ENCODE results near the gene C17orf100. TPM values are rescaled to one million over a fixed set of nuclear protein-coding genes. Genes with fewer than 3 reads are reported as not detected.

C17orf100 gene
- total and polyA plus RNA-seq, 9 donors = 0.98 to 4.1 (median 3.6) TPM

GRCh38 chr17:6627019-6627418, 24.5 kb upstream of the C17orf100 start:
- no peaks in the 10 kb centered on the region for H3K27me3 ChIP-seq (ENCODE audit: control insufficient read depth, insufficient read depth, low read length)
- H3K4me1 ChIP-seq (ENCODE audit: control insufficient read depth, insufficient read depth, low read length) = no peaks in the 10 kb centered on the region
- H3K36me3 ChIP-seq (ENCODE audit: control insufficient read depth, insufficient read depth, low read length) = peaks cover 26% of the 10 kb centered on the region
- H3K9me3 ChIP-seq (replicated peaks; ENCODE audit: control insufficient read depth, low read depth, low read length) = no peaks in the 10 kb centered on the region
- no peak overlapping the region for H3K4me3 ChIP-seq (ENCODE audit: low read length)
- no peak for DNase-seq
- WGBS (ENCODE audit: insufficient coverage) = no CpG with 5 or more reads among the region's 1 CpG
- no peak overlapping the region for H3K27ac ChIP-seq (ENCODE audit: low read length)

GRCh38 chr17:6630390-6630789, 21.2 kb upstream of the C17orf100 start:
- DNase-seq = no peak
- H3K9me3 ChIP-seq (replicated peaks; ENCODE audit: control insufficient read depth, low read depth, low read length) = no peaks in the 10 kb centered on the region
- no peak overlapping the region for H3K4me3 ChIP-seq (ENCODE audit: low read length)
- no peak overlapping the region for H3K27ac ChIP-seq (ENCODE audit: low read length)
- no peaks in the 10 kb centered on the region for H3K27me3 ChIP-seq (ENCODE audit: control insufficient read depth, insufficient read depth, low read length)
- H3K36me3 ChIP-seq (ENCODE audit: control insufficient read depth, insufficient read depth, low read length) = peaks cover 34% of the 10 kb centered on the region
- no CpG with 5 or more reads among the region's 1 CpG for WGBS (ENCODE audit: insufficient coverage)
- H3K4me1 ChIP-seq (ENCODE audit: control insufficient read depth, insufficient read depth, low read length) = no peaks in the 10 kb centered on the region

- no peaks in the 10 kb centered on the region for H3K9me3 ChIP-seq (replicated peaks; ENCODE audit: control insufficient read depth, low read depth, low read length)
- no peaks in the 10 kb centered on the region for H3K4me1 ChIP-seq (ENCODE audit: control insufficient read depth, insufficient read depth, low read length)
- H3K27me3 ChIP-seq (ENCODE audit: control insufficient read depth, insufficient read depth, low read length) = no peaks in the 10 kb centered on the region
- no peak overlapping the region for H3K4me3 ChIP-seq (ENCODE audit: low read length)
- no peak for DNase-seq
- H3K36me3 ChIP-seq (ENCODE audit: control insufficient read depth, insufficient read depth, low read length) = peaks cover 32% of the 10 kb centered on the region
- H3K27ac ChIP-seq (ENCODE audit: low read length) = no peak overlapping the region
Measured at GRCh38 chr17:6632530-6632929, 19.0 kb upstream of the C17orf100 start.

DNA sequence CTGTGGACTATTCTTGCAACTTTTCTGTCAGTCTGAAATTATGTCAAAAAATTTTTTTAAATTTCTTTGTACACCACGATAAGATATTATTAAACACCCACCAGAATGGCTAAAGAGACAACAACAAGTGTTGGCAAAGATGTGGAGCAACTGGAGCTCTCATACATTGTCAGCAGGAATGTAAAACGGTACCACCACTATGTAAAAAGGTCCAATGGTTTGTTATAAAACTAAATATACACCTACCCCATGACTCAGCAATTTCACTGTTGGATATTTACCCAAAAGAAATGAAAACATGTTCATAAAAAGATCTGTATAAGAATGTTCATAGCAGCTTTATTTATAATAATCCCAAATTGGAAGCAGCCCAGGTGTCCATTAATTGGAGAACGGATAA, 18.3 kb upstream of the C17orf100 start:
- 100% methylated on average over 1 of the region's 3 CpGs for WGBS (ENCODE audit: insufficient coverage)
- Histone ChIP-seq H3K9me3 (replicated peaks; ENCODE audit: control insufficient read depth, low read depth, low read length) (no peaks in the 10 kb centered on the region), H3K4me1 (ENCODE audit: control insufficient read depth, insufficient read depth, low read length) (no peaks in the 10 kb centered on the region), H3K27ac (ENCODE audit: low read length) (no peak overlapping the region), H3K27me3 (ENCODE audit: control insufficient read depth, insufficient read depth, low read length) (no peaks in the 10 kb centered on the region), H3K36me3 (ENCODE audit: control insufficient read depth, insufficient read depth, low read length) (peaks cover 25% of the 10 kb centered on the region), H3K4me3 (ENCODE audit: low read length) (no peak overlapping the region)
- no peak for DNase-seq

GRCh38 chr17:6636105-6636504, 15.5 kb upstream of the C17orf100 start:
- 65% methylated on average over 2 of the region's 2 CpGs for WGBS (ENCODE audit: insufficient coverage)

GRCh38 chr17:6636616-6637457, 14.7 kb upstream of the C17orf100 start:
- WGBS (ENCODE audit: insufficient coverage) = 85% methylated on average over 17 of the region's 17 CpGs
- Histone ChIP-seq H3K4me3 (ENCODE audit: low read length) (no peak overlapping the region), H3K27ac (ENCODE audit: low read length) (no peak overlapping the region), H3K4me1 (ENCODE audit: control insufficient read depth, insufficient read depth, low read length) (peaks cover 19% of the 10 kb centered on the region), H3K9me3 (replicated peaks; ENCODE audit: control insufficient read depth, low read depth, low read length) (no peaks in the 10 kb centered on the region), H3K27me3 (ENCODE audit: control insufficient read depth, insufficient read depth, low read length) (no peaks in the 10 kb centered on the region), H3K36me3 (ENCODE audit: control insufficient read depth, insufficient read depth, low read length) (peaks cover 18% of the 10 kb centered on the region)
- no peak for DNase-seq

More at GRCh38 chr17:6636105-6636504, 15.5 kb upstream of the C17orf100 start:
- H3K36me3 ChIP-seq (ENCODE audit: control insufficient read depth, insufficient read depth, low read length) = peaks cover 23% of the 10 kb centered on the region
- H3K4me3 ChIP-seq (ENCODE audit: low read length) = no peak overlapping the region
- no peak overlapping the region for H3K27ac ChIP-seq (ENCODE audit: low read length)
- H3K27me3 ChIP-seq (ENCODE audit: control insufficient read depth, insufficient read depth, low read length) = no peaks in the 10 kb centered on the region
- peaks cover 13% of the 10 kb centered on the region for H3K4me1 ChIP-seq (ENCODE audit: control insufficient read depth, insufficient read depth, low read length)
- DNase-seq = no peak
- H3K9me3 ChIP-seq (replicated peaks; ENCODE audit: control insufficient read depth, low read depth, low read length) = no peaks in the 10 kb centered on the region

DNA sequence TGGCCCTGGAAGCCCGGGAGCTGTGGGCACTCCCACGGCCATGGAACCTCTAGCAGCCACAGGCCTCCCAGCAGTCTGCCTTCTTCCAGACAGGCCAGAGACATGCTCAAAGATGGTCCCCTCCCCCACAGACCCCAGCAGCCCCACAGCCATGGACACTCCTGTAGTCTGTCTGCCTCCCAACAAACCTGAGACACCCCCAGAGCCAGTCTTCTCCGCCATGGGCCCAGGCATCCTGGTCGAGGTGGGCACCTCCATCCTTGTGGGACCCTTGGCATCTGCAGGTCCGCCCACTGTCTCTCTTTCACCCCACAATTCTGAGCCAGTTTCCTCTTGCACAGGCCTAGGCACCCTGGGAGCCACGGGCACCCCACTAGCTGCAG, 14.1 kb upstream of the C17orf100 start:
- H3K4me1 ChIP-seq (ENCODE audit: control insufficient read depth, insufficient read depth, low read length) = peaks cover 19% of the 10 kb centered on the region
- no peak for DNase-seq
- peaks cover 14% of the 10 kb centered on the region for H3K36me3 ChIP-seq (ENCODE audit: control insufficient read depth, insufficient read depth, low read length)
- WGBS (ENCODE audit: insufficient coverage) = 91% methylated on average over 6 of the region's 6 CpGs
- no peak overlapping the region for H3K4me3 ChIP-seq (ENCODE audit: low read length)
- H3K9me3 ChIP-seq (replicated peaks; ENCODE audit: control insufficient read depth, low read depth, low read length) = no peaks in the 10 kb centered on the region
- H3K27ac ChIP-seq (ENCODE audit: low read length) = no peak overlapping the region
- no peaks in the 10 kb centered on the region for H3K27me3 ChIP-seq (ENCODE audit: control insufficient read depth, insufficient read depth, low read length)

DNA sequence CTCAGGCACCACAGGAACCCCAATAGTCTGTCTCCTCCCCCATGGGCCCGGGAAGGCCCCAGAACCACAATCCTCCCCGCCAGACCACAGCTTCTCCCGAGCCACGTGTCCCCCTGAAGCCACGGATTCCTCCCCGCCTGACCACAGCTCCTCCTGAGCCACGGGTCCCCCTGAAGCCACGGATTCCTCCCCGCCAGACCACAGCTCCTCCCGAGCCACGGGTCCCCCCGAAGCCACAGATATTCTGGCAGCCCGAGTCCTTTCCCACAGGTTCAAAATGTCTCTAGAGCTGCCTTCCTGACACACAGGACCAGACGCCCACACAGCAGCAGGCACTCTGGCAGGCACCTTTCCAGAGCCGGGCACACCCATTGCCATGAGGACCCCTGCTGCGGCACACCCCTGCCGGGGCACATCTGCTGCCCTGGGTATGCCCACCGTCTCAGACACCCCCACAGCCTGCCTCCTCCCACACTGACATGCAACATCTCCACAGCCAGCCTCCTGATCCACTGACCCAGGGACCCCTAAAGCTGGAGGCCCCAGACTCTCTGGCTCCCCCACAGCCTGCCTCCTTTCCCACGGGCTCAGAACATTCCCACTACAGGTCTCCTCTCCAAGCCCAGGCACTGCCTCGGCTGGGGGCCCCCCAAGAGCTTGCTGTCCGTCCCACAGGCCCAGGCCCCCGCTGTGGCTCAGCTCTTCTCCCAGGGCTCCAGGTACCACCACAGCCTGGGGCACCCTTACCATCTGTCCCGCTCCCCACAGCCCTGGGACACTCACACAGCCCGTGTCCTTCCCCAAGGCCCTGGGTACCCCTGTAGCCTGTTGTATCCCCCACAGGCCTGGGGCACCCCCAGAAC, 13.3 kb upstream of the C17orf100 start:
- Histone ChIP-seq H3K9me3 (replicated peaks; ENCODE audit: control insufficient read depth, low read depth, low read length) (no peaks in the 10 kb centered on the region), H3K4me1 (ENCODE audit: control insufficient read depth, insufficient read depth, low read length) (peaks cover 19% of the 10 kb centered on the region), H3K36me3 (ENCODE audit: control insufficient read depth, insufficient read depth, low read length) (peaks cover 9% of the 10 kb centered on the region), H3K27me3 (ENCODE audit: control insufficient read depth, insufficient read depth, low read length) (no peaks in the 10 kb centered on the region), H3K27ac (ENCODE audit: low read length) (no peak overlapping the region), H3K4me3 (ENCODE audit: low read length) (no peak overlapping the region)
- WGBS (ENCODE audit: insufficient coverage) = 78% methylated on average over 24 of the region's 24 CpGs
- DNase-seq = no peak

DNA sequence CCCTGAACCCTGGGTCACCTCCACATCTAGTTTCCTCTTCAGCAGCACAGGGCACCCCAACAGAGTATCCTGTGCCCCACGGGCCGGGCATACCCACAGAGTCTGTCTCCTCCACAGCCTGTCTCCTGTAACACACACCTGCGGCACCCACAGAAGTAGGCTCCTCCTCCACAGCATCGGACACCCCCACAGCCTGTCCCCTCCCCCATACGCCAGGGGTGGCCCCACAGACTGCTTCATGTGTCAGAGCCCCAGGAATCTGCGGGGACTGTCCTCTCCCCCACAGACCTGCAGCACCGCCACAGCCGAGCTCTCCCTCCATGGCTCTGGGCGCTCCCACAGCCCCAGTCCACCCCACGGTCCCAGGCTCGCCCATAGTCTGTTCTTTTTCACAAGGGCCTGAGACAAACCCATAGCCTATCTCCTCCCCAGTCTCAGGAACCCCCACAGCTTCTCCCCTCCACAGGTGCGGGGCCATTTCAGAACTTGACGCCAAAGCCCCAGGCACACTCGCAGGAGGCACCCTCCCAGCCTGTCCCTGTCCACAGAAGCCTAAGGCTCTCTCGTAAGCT, 12.5 kb upstream of the C17orf100 start:
- no peak for DNase-seq

More for the DNA sequence above, 12.5 kb upstream of the C17orf100 start:
- 40% methylated on average over 14 of the region's 15 CpGs for WGBS (ENCODE audit: insufficient coverage)
- H3K27ac ChIP-seq (ENCODE audit: low read length) = no peak overlapping the region
- peaks cover 19% of the 10 kb centered on the region for H3K4me1 ChIP-seq (ENCODE audit: control insufficient read depth, insufficient read depth, low read length)
- H3K36me3 ChIP-seq (ENCODE audit: control insufficient read depth, insufficient read depth, low read length) = peaks cover 9% of the 10 kb centered on the region
- H3K27me3 ChIP-seq (ENCODE audit: control insufficient read depth, insufficient read depth, low read length) = no peaks in the 10 kb centered on the region
- H3K9me3 ChIP-seq (replicated peaks; ENCODE audit: control insufficient read depth, low read depth, low read length) = no peaks in the 10 kb centered on the region
- H3K4me3 ChIP-seq (ENCODE audit: low read length) = peak overlapping the region; percentile 64
